Activated T-helper 2 cell treated with anti-CD3 and anti-CD28 coated beads, Interferon-gamma antibody, Interleukin-2, Interleukin-4, amounts not matched to agents 10 μg/mL and 5 μg/mL and 100 μg/mL, durations not matched to agents 14 hours and 24 hours and 36 hours (primary cell): ENCODE measurements around the gene STK32B. TPM values are rescaled to one million over a fixed set of nuclear protein-coding genes. Genes with fewer than 3 reads are reported as not detected.

Experiments
- DNase-seq: peaks from one replicate; pipeline ENCODE4 v3.0.0; 2021; ENCODE audit warnings: low spot score
- H3K27ac Mint-ChIP-seq: one replicate; pipeline ENCODE4 v1.8.0; 2021; ENCODE audit warnings: mixed read lengths
- H3K27me3 Mint-ChIP-seq: one replicate; pipeline ENCODE4 v1.8.0; 2021; ENCODE audit warnings: low read depth, mixed read lengths
- H3K36me3 Mint-ChIP-seq: one replicate; pipeline ENCODE4 v1.8.0; 2021; ENCODE audit warnings: low read depth, mixed read lengths
- H3K4me1 Mint-ChIP-seq: one replicate; pipeline ENCODE4 v1.8.0; 2021; ENCODE audit warnings: low read depth, mixed read lengths
- H3K4me3 Mint-ChIP-seq: one replicate; pipeline ENCODE4 v1.8.0; 2021; ENCODE audit warnings: low read depth, mild to moderate bottlenecking, moderate library complexity, mixed read lengths
- H3K9me3 Mint-ChIP-seq: one replicate; pipeline ENCODE4 v1.8.0; 2021; ENCODE audit warnings: mixed read lengths
- intact Hi-C: fragments of 100-400 bp; cut with micrococcal nuclease; formaldehyde crosslinking; loops from one replicate; pipeline ENCODE4 v1.15.1; 2023
- total RNA-seq: library from RNA; stranded (reverse); gene quantifications from 2 replicates; pipeline ENCODE4 v1.2.3, GENCODE V29; 2022

Gene STK32B
- total RNA-seq, 1 donor from 2014 or later, result not detected

GRCh38 chr4:5019274-5019673, 32.0 kb upstream of the STK32B start, which contains the start of gene CYTL1:
Gene CYTL1 (minus strand): TSS chr4:5019458. CDS start chr4:5019445, 13 bp downstream.
- H3K4me1 Mint-ChIP-seq, result no peaks in the 10 kb centered on the region
- DNase-seq, result no peak

DNA sequence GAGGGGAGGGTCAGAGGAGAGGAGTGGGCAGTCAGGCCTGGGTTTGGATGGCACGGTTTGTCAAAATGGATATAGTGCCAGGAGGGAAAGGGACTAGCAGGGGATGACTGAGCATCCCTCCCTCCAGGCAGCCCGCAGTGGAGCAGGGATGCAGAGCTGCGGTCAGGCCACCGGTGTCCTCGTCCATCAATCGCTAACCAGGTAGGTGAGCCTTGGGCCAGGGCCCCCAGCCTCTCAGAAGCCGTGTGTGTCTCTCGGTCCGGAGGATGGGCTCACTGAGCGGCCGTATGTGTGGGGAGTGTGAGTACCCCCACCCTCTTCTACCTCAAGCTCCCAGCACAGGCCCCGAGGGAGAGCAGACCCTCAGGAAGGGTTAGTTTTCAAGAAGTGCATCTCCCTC, 31.5 kb upstream of the STK32B start:
- H3K4me1 Mint-ChIP-seq, result no peaks in the 10 kb centered on the region
- DNase-seq, result no peak
- intact Hi-C loops, result no loop called here
- H3K4me3 Mint-ChIP-seq, result no peak overlapping the region
- peaks cover 13% of the 10 kb centered on the region for H3K27me3 Mint-ChIP-seq
- H3K27ac Mint-ChIP-seq, result no peak overlapping the region
- no peaks in the 10 kb centered on the region for H3K9me3 Mint-ChIP-seq
- H3K36me3 Mint-ChIP-seq, result no peaks in the 10 kb centered on the region

More at GRCh38 chr4:5019274-5019673, 32.0 kb upstream of the STK32B start, which contains the start of gene CYTL1:
- Mint-ChIP-seq H3K4me3 (no peak within 1 kb of the TSS), H3K27ac (no peak within 1 kb of the TSS), H3K36me3 (no peaks in the 10 kb centered on the region), H3K27me3 (peaks cover 13% of the 10 kb centered on the region), H3K9me3 (no peaks in the 10 kb centered on the region)
- intact Hi-C loops, result no loop called here

DNA sequence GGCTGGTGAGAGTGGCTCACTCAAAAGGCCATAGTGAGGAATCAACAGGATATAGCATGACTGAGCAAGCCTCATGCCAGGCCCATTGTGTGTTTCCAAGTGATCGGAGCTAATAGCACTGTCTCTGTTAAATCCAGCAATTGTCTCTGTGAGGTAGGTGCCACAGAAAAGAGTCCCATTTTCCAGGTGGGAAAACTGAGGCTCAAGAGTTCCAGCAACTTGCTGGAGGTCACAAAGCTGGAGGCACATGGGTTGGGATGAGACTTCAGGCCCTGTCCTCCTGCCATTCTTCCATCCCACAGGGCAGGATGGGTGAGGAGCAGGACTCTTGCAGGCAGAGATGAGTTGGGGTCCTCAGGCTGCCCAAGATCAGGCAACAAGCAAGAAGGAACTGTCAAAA, 30.9 kb upstream of the STK32B start:
- no peak overlapping the region for H3K27ac Mint-ChIP-seq
- no peaks in the 10 kb centered on the region for H3K36me3 Mint-ChIP-seq
- H3K27me3 Mint-ChIP-seq, result peaks cover 12% of the 10 kb centered on the region
- H3K4me1 Mint-ChIP-seq, result no peaks in the 10 kb centered on the region
- intact Hi-C loops, result no loop called here
- H3K4me3 Mint-ChIP-seq, result no peak overlapping the region
- no peak for DNase-seq
- H3K9me3 Mint-ChIP-seq, result no peaks in the 10 kb centered on the region

DNA sequence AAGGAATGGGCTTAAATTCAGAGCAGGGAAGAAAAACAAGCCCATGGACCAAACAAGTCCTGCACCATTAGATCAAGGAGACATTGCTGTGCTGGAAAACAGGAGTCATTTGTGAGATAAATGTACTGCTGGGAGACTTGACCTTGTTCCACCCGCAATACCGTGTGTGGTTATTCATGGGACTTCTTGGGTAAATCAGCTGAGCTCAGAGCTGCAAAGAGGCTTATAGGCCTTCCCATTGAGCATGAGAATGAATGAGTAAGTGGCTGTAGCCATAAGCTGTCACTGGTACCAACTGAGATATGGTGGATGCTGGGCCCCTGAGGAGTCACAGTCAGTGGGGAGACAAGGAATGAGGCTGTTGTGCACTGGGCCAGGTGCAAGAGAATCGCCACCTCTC, 29.7 kb upstream of the STK32B start:
- H3K36me3 Mint-ChIP-seq, result no peaks in the 10 kb centered on the region
- no peaks in the 10 kb centered on the region for H3K9me3 Mint-ChIP-seq
- intact Hi-C loops, result no loop called here
- no peaks in the 10 kb centered on the region for H3K4me1 Mint-ChIP-seq
- H3K4me3 Mint-ChIP-seq, result no peak overlapping the region
- no peak overlapping the region for H3K27ac Mint-ChIP-seq
- no peak for DNase-seq
- H3K27me3 Mint-ChIP-seq, result peaks cover 8% of the 10 kb centered on the region

DNA sequence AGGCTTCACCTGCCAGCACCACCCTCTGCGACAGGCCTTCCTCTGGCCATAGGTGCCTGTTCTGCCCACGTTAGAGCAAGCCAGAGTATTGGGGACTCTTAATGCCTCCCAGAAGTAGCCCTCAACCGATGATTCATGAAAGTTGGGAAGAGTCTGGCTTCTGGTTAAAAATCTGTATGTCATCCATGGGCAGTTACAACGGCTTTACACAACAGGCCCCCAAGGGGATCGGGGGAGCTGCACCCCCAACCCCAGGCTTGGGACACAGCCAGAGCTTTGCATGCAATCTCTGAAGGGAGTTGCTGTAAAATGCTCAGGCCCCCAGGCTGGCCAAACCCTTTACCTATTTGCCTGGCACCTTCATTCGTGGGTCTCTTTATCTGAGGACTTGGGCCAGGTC, 26.6 kb upstream of the STK32B start:
- no peak overlapping the region for H3K4me3 Mint-ChIP-seq
- H3K36me3 Mint-ChIP-seq, result no peaks in the 10 kb centered on the region
- H3K27ac Mint-ChIP-seq, result no peak overlapping the region
- DNase-seq, result no peak
- no peaks in the 10 kb centered on the region for H3K9me3 Mint-ChIP-seq
- intact Hi-C loops, result no loop called here
- H3K4me1 Mint-ChIP-seq, result no peaks in the 10 kb centered on the region
- no peaks in the 10 kb centered on the region for H3K27me3 Mint-ChIP-seq

DNA sequence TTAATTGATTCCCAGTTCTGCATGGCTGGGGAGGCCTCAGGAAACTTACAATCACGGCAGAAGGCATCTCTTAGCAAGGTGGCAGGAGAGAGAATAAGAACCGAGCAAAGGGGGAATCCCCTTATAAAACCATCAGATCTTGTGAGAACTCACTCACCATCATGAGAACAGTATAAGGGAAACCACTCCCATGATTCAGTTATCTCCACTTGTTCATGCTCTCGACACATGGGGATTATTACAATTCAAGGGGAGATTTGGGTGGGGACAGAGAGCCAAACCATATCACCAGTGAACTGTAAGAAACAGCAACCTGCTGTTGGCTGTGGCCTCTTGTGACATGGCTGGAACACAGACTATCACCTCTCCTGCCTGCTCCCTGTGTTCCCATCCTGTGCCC, 24.9 kb upstream of the STK32B start:
- Mint-ChIP-seq H3K4me1 (no peaks in the 10 kb centered on the region), H3K27me3 (no peaks in the 10 kb centered on the region), H3K36me3 (no peaks in the 10 kb centered on the region), H3K9me3 (no peaks in the 10 kb centered on the region), H3K27ac (no peak overlapping the region), H3K4me3 (no peak overlapping the region)
- intact Hi-C loops, result no loop called here
- no peak for DNase-seq

DNA sequence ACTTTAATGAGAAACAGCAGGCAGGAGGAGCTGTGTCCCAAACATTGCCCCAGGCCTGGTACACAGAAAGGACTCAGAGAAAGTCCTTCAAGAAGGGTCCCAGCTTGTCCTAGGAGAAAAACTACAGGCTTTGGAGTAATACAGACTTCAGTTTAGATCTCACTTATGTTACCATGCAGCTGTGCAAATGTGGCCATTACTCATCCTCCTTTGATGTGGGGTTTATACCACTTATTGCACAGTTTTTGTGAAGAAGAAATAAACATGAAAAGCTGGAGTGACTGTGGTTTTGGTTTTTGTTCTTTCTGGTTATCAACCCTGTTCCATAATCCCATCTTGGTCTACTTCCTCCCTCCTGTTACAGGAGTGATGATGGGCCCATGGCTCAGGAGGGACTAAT, 23.9 kb upstream of the STK32B start:
- Mint-ChIP-seq H3K4me3 (no peak overlapping the region), H3K9me3 (no peaks in the 10 kb centered on the region), H3K36me3 (no peaks in the 10 kb centered on the region), H3K27ac (no peak overlapping the region), H3K4me1 (no peaks in the 10 kb centered on the region), H3K27me3 (no peaks in the 10 kb centered on the region)
- no peak for DNase-seq
- intact Hi-C loops, result no loop called here

DNA sequence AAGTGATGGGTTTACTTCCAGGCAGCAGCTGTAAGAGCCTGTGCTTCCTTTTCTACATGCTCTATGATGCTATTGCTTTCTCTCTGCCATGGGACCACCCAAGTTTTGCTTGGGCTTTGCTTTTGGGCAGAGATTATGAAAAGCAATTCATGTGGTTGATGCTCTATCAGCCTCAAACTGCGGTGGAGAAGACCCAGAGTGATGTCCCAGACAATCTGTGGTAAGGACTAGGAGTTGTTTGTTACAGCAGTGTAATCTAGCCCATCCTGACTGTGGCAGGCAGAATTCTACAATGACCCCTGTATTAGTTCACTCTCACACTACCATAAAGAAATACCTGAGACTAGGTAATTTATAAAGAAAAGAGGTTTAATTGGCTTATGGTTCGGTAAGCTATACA, 22.8 kb upstream of the STK32B start:
- H3K4me3 Mint-ChIP-seq, result no peak overlapping the region
- intact Hi-C loops, result no loop called here
- H3K4me1 Mint-ChIP-seq, result peaks cover 4% of the 10 kb centered on the region

DNA sequence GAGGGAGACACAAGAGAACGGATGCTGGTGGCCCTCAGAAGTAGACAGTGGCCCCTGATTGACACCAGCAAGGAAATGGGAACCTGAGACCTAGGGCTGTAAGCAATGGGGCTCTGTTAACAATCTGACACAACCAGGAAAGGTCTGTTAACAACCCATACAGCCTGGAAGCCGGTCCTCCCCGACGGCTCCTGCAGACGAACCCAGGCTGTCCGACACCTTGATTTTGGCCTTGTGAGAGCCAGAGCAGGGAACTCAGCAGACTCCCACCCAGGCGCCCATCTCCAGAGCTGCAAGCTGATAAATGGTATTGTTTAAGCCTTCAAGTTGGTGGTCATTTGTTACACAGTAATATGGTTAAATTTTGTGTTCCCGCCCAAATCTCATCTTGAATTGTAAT, 21.8 kb upstream of the STK32B start:
- H3K27me3 Mint-ChIP-seq, result no peaks in the 10 kb centered on the region
- peaks cover 7% of the 10 kb centered on the region for H3K4me1 Mint-ChIP-seq
- intact Hi-C loops, result no loop called here
- no peak for DNase-seq
- H3K27ac Mint-ChIP-seq, result no peak overlapping the region
- no peaks in the 10 kb centered on the region for H3K9me3 Mint-ChIP-seq
- no peaks in the 10 kb centered on the region for H3K36me3 Mint-ChIP-seq
- H3K4me3 Mint-ChIP-seq, result no peak overlapping the region

More for the DNA sequence above, 22.8 kb upstream of the STK32B start:
- no peaks in the 10 kb centered on the region for H3K36me3 Mint-ChIP-seq
- H3K27ac Mint-ChIP-seq, result no peak overlapping the region
- DNase-seq, result no peak
- H3K9me3 Mint-ChIP-seq, result no peaks in the 10 kb centered on the region
- no peaks in the 10 kb centered on the region for H3K27me3 Mint-ChIP-seq

DNA sequence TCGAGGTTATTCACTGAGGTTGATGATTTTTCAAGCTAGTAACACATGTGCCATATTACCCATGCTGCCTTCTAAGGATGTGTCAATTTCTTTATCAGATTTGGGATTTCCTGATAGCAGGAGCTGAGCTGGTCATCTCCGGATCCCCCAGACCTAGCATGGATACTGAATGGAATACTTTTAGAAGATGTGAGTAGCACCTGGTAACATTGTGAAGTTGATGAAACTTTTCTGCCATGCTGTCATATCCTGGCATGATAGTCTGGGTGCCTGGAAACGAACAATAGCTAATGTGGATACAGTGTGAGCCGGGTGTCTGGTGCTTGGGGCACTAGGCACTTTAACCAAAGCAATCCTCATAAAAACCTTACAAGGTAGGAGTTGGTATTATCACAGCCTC, 21.1 kb upstream of the STK32B start:
- peaks cover 7% of the 10 kb centered on the region for H3K4me1 Mint-ChIP-seq
- no peak overlapping the region for H3K27ac Mint-ChIP-seq
- no peaks in the 10 kb centered on the region for H3K9me3 Mint-ChIP-seq
- no peaks in the 10 kb centered on the region for H3K27me3 Mint-ChIP-seq
- H3K4me3 Mint-ChIP-seq, result no peak overlapping the region
- intact Hi-C loops, result no loop called here
- no peaks in the 10 kb centered on the region for H3K36me3 Mint-ChIP-seq
- no peak for DNase-seq

- peaks cover 7% of the 10 kb centered on the region for H3K4me1 Mint-ChIP-seq
- H3K4me3 Mint-ChIP-seq, result no peak overlapping the region
- no peak for DNase-seq
- H3K36me3 Mint-ChIP-seq, result no peaks in the 10 kb centered on the region
- no peak overlapping the region for H3K27ac Mint-ChIP-seq
- no peaks in the 10 kb centered on the region for H3K9me3 Mint-ChIP-seq
- H3K27me3 Mint-ChIP-seq, result no peaks in the 10 kb centered on the region
- intact Hi-C loops, result no loop called here
These were observed 20.4 kb upstream of the STK32B start for GRCh38 chr4:5030927-5031326.

DNA sequence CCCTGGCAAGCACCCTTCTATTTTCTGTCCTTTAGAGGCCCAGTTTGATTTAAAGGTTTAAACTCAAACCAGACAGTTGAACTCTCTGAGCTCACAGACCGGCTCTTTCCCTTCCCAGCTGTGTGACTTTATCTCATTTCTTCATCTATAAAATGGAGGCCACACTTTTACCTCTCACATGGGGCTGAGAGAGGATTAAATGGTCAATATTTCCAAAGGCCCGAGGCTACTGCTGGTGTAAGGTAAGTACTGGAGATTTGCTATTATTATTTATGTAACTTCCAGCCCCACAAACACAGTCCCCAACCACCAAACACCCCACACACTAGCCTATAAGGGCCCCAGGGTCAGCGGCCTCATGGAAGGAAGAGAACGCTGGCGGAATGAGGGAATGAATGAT, 18.5 kb upstream of the STK32B start:
- intact Hi-C loops, result no loop called here
- Mint-ChIP-seq H3K27ac (no peak overlapping the region), H3K4me1 (peaks cover 7% of the 10 kb centered on the region), H3K27me3 (no peaks in the 10 kb centered on the region), H3K9me3 (no peaks in the 10 kb centered on the region), H3K4me3 (no peak overlapping the region), H3K36me3 (no peaks in the 10 kb centered on the region)
- no peak for DNase-seq

- no peak overlapping the region for H3K27ac Mint-ChIP-seq
- intact Hi-C loops, result no loop called here
- no peak overlapping the region for H3K4me3 Mint-ChIP-seq
- no peaks in the 10 kb centered on the region for H3K9me3 Mint-ChIP-seq
- no peaks in the 10 kb centered on the region for H3K36me3 Mint-ChIP-seq
- H3K4me1 Mint-ChIP-seq, result peaks cover 7% of the 10 kb centered on the region
- no peaks in the 10 kb centered on the region for H3K27me3 Mint-ChIP-seq
- DNase-seq, result no peak
These were observed 17.9 kb upstream of the STK32B start for GRCh38 chr4:5033281-5033841.

DNA sequence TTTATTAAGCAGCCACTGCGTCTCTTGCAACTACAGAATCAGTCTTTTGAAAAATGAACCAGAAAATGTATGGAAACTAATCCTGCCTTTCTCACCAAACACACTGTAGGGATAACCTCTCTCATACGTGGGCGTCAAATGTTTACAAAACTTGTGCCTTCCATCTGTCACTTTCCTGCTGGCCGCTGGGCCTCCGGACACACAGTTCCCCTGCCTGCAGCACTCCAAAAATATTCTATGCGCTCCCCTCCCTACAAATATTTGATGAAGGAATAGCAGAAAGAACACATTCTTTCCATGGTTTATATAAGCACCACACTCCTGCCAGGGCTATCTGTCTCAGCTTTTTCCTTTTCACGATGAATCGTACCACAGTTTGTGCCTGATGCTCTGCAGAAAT, 17.1 kb upstream of the STK32B start:
- no peak for DNase-seq
- intact Hi-C loops, result no loop called here
- Mint-ChIP-seq H3K4me3 (no peak overlapping the region), H3K36me3 (no peaks in the 10 kb centered on the region), H3K27me3 (no peaks in the 10 kb centered on the region), H3K4me1 (peaks cover 7% of the 10 kb centered on the region), H3K27ac (no peak overlapping the region), H3K9me3 (no peaks in the 10 kb centered on the region)
